SU-DHL-6 (cell line): ENCODE results near the gene TTC9B.

Experiments
- EZH2phosphoT487 ChIP-seq: fragments of 200-600 bp; sonication (generic), shearing (Covaris generic); conservative IDR thresholded peaks from 2 replicates; pipeline ENCODE4 v1.6.1; 2018; ENCODE audit warnings: mild to moderate bottlenecking, antibody characterized with exemption, low read length, moderate library complexity, mixed read lengths
- TF ChIP-seq, protein P1 (sequence below): fragments of 200-600 bp; sonication (generic); IDR thresholded peaks from one replicate; pipeline ENCODE4 v1.5.1; 2017; ENCODE audit warnings: antibody characterized with exemption, mild to moderate bottlenecking, low read length, moderate library complexity; ENCODE audit not compliant: insufficient read depth, poor library complexity, severe bottlenecking

DNA sequence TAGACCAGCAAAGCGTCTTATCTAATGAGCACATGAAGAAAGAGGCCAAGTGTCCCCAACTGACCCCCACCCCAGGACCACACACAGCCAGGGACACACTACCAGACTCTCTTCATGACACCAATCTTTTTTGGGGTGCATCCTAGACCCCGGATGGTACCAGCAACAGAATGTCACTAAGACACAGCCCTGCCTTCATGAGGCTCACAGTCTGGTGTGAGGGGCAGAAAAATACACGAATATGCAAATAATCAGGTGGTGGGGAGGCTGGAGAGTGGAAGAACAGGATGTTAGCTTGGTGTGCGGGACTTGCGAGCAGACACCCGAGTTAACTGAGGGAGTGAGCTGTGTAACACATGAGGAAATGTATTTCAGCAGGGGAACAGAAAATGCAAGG is 49.4 kb upstream of the TTC9B start:
- TF ChIP-seq, protein P1, sequence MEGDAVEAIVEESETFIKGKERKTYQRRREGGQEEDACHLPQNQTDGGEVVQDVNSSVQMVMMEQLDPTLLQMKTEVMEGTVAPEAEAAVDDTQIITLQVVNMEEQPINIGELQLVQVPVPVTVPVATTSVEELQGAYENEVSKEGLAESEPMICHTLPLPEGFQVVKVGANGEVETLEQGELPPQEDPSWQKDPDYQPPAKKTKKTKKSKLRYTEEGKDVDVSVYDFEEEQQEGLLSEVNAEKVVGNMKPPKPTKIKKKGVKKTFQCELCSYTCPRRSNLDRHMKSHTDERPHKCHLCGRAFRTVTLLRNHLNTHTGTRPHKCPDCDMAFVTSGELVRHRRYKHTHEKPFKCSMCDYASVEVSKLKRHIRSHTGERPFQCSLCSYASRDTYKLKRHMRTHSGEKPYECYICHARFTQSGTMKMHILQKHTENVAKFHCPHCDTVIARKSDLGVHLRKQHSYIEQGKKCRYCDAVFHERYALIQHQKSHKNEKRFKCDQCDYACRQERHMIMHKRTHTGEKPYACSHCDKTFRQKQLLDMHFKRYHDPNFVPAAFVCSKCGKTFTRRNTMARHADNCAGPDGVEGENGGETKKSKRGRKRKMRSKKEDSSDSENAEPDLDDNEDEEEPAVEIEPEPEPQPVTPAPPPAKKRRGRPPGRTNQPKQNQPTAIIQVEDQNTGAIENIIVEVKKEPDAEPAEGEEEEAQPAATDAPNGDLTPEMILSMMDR: no peak
- TF ChIP-seq EZH2phosphoT487: no peak
